Esophagus muscularis mucosa (tissue), 4 donors: ENCODE measurements around the gene STOX2. TPM values are rescaled to one million over a fixed set of nuclear protein-coding genes. Genes with fewer than 3 reads are reported as not detected.

Experiments used
- DNase-seq: peaks from one replicate; pipeline ENCODE4 v3.0.0-alpha.2; 2017; ENCODE audit errors: extremely low spot score
- H3K27ac ChIP-seq, 4 donors: fragments of 200-600 bp; sonication (generic); replicated peaks in 1 of 4; 1 replicate in 3 of 4; 2 replicates in 1 of 4; pipeline ENCODE4 v1.5.1; 2016 to 2019; ENCODE audit warnings: mild to moderate bottlenecking in 1 of 4
- H3K27me3 ChIP-seq, 4 donors: fragments of 200-600 bp; sonication (generic); one replicate each; pipeline versions ENCODE4 v1.5.1 to v1.6.0; 2016 to 2019
- H3K36me3 ChIP-seq, 4 donors: fragments of 200-600 bp; sonication (generic); one replicate each; pipeline ENCODE4 v1.5.1; 2016 to 2019
- H3K4me1 ChIP-seq, 4 donors: fragments of 200-600 bp; sonication (generic); one replicate each; pipeline ENCODE4 v1.5.1; 2016 to 2019
- H3K4me3 ChIP-seq, 4 donors: fragments of 200-600 bp; sonication (generic); 1 replicate in 2 of 4; 2 replicates in 2 of 4; pipeline ENCODE4 v1.5.1; 2016 to 2019; ENCODE audit warnings: mild to moderate bottlenecking in 4 of 4, moderate library complexity in 1 of 4
- H3K9me3 ChIP-seq, 4 donors: fragments of 200-600 bp; sonication (generic); 1 replicate in 3 of 4; 2 replicates in 1 of 4; pipeline ENCODE4 v1.5.1; 2016 to 2019
- CTCF ChIP-seq, 3 experiments: fragments of 200-600 bp in 2 of 3; fragments of 450-650 bp in 1 of 3; sonication (generic) in 2 of 3; IDR thresholded peaks; one replicate each; pipeline ENCODE4 v1.5.1; 2017 to 2019; ENCODE audit warnings: antibody characterized with exemption in 3 of 3, mild to moderate bottlenecking in 2 of 3, moderate library complexity in 1 of 3
- EP300 ChIP-seq: sonication (generic); formaldehyde crosslinking; IDR thresholded peaks from one replicate; pipeline ENCODE4 v1.6.1; 2017; ENCODE audit warnings: antibody characterized with exemption
- POLR2A ChIP-seq: fragments of 450-650 bp; IDR thresholded peaks from one replicate; pipeline ENCODE4 v1.6.1; 2017; ENCODE audit warnings: antibody characterized with exemption, moderate library complexity, mild to moderate bottlenecking, low read depth
- POLR2AphosphoS5 ChIP-seq, 2 donors: sonication (generic); formaldehyde crosslinking; IDR thresholded peaks; one replicate each; pipeline ENCODE4 v1.6.1; 2017; ENCODE audit warnings: antibody characterized with exemption in 2 of 2
- WGBS: methylation state at CpG from one replicate; pipeline ENCODE4 v1.1.5; 2018; 5-methylcytosine and 5-hydroxymethylcytosine counted together
- intact Hi-C: fragments of 100-400 bp; cut with DNase I; formaldehyde crosslinking; loops from one replicate; pipeline ENCODE4 v1.15.1; 2023
- total RNA-seq, 4 donors: library from RNA; depleted of rRNA; stranded (reverse); fragments of >200 nt; gene quantifications; one replicate each; pipeline versions ENCODE4 v1.1.0 to v1.2.1, GENCODE V29; 2016

The STOX2 gene
- total RNA-seq, 4 donors from 2014 or later = 7.0 to 11.7 (median 10.5) TPM

GRCh38 chr4:183932576-183932975 is 27.5 kb downstream of the STOX2 start:
- H3K4me3 ChIP-seq = no peak overlapping the region
- WGBS = 79% methylated on average over 3 of the region's 3 CpGs
- no peak for DNase-seq
- H3K27me3 ChIP-seq = no peaks in the 10 kb centered on the region
- intact Hi-C loops = no loop called here
- H3K4me1 ChIP-seq = peaks cover 8 to 18% (median 13%) of the 10 kb centered on the region in 4 donors
- H3K27ac ChIP-seq = no peak overlapping the region
- no peaks in the 10 kb centered on the region for H3K9me3 ChIP-seq
- no peak for TF ChIP-seq POLR2A
- TF ChIP-seq CTCF (IDR thresholded peaks at IDR 0.05) = no peak
- TF ChIP-seq EP300 = no peak
- TF ChIP-seq POLR2AphosphoS5 (IDR thresholded peaks at IDR 0.05) = no peak
- no peaks in the 10 kb centered on the region for H3K36me3 ChIP-seq

GRCh38 chr4:183934761-183935160 is 29.7 kb downstream of the STOX2 start:
- Histone ChIP-seq H3K9me3 (no peaks in the 10 kb centered on the region), H3K4me1 (peaks cover 8 to 18% (median 13%) of the 10 kb centered on the region in 4 donors), H3K27me3 (no peaks in the 10 kb centered on the region), H3K36me3 (no peaks in the 10 kb centered on the region), H3K27ac (no peak overlapping the region), H3K4me3 (no peak overlapping the region)
- intact Hi-C loops = no loop called here
- TF ChIP-seq CTCF (IDR thresholded peaks at IDR 0.05) (no peak), POLR2A (no peak), POLR2AphosphoS5 (IDR thresholded peaks at IDR 0.05) (no peak), EP300 (no peak)
- DNase-seq = no peak
- WGBS = 98% methylated on average over 6 of the region's 6 CpGs

GRCh38 chr4:183935355-183936005 is 30.4 kb downstream of the STOX2 start:
- H3K27me3 ChIP-seq = no peaks in the 10 kb centered on the region
- H3K9me3 ChIP-seq = no peaks in the 10 kb centered on the region
- no peaks in the 10 kb centered on the region for H3K36me3 ChIP-seq
- TF ChIP-seq EP300 = no peak
- no peak for TF ChIP-seq POLR2AphosphoS5 (IDR thresholded peaks at IDR 0.05)
- 78% methylated on average over 2 of the region's 2 CpGs for WGBS
- H3K27ac ChIP-seq = no peak overlapping the region
- peaks cover 8 to 18% (median 13%) of the 10 kb centered on the region in 4 donors for H3K4me1 ChIP-seq
- no peak overlapping the region for H3K4me3 ChIP-seq
- no peak for DNase-seq
- intact Hi-C loops = no loop called here

- DNase-seq = no peak
- no peak overlapping the region for H3K4me3 ChIP-seq
- no peak overlapping the region for H3K27ac ChIP-seq
- 61% methylated on average over 6 of the region's 6 CpGs for WGBS
- peaks cover 8 to 18% (median 13%) of the 10 kb centered on the region in 4 donors for H3K4me1 ChIP-seq
- TF ChIP-seq CTCF (IDR thresholded peaks at IDR 0.05) (no peak), POLR2AphosphoS5 (IDR thresholded peaks at IDR 0.05) (no peak), POLR2A (no peak), EP300 (no peak)
- no peaks in the 10 kb centered on the region for H3K9me3 ChIP-seq
- intact Hi-C loops = no loop called here
- H3K36me3 ChIP-seq = no peaks in the 10 kb centered on the region
- no peaks in the 10 kb centered on the region for H3K27me3 ChIP-seq
These were observed 30.9 kb downstream of the STOX2 start for GRCh38 chr4:183936047-183936446.

- Histone ChIP-seq H3K9me3 (no peaks in the 10 kb centered on the region), H3K4me3 (no peak overlapping the region), H3K27me3 (no peaks in the 10 kb centered on the region), H3K36me3 (no peaks in the 10 kb centered on the region), H3K4me1 (peaks cover 8 to 18% (median 13%) of the 10 kb centered on the region in 4 donors), H3K27ac (no peak overlapping the region)
- TF ChIP-seq POLR2AphosphoS5 (IDR thresholded peaks at IDR 0.05) (no peak), EP300 (no peak), CTCF (IDR thresholded peaks at IDR 0.05) (no peak), POLR2A (no peak)
- DNase-seq = no peak
- 64% methylated on average over 3 of the region's 3 CpGs for WGBS
- intact Hi-C loops = no loop called here
These were observed 31.7 kb downstream of the STOX2 start for GRCh38 chr4:183936574-183937345.
